IPS-18a (cell line): ENCODE data around the gene LMX1B.

Experiments
- H3K27ac ChIP-seq: one replicate; pipeline ENCODE4 v1.5.1; 2013; ENCODE audit warnings: low read length
- H3K27me3 ChIP-seq: one replicate; pipeline ENCODE4 v1.6.1; 2013; ENCODE audit warnings: mild to moderate bottlenecking, low read length; ENCODE audit not compliant: control insufficient read depth, insufficient read depth
- H3K36me3 ChIP-seq: one replicate; pipeline ENCODE4 v1.6.1; 2013; ENCODE audit warnings: low read depth, low read length; ENCODE audit not compliant: control insufficient read depth
- H3K4me1 ChIP-seq: one replicate; pipeline ENCODE4 v1.6.1; 2013; ENCODE audit warnings: low read depth, low read length; ENCODE audit not compliant: control insufficient read depth
- H3K4me3 ChIP-seq: one replicate; pipeline ENCODE4 v1.5.1; 2013; ENCODE audit warnings: low read length
- H3K9ac ChIP-seq: one replicate; pipeline ENCODE4 v1.6.1; 2013; ENCODE audit warnings: mild to moderate bottlenecking, low read length, moderate library complexity
- H3K9me3 ChIP-seq: one replicate; pipeline ENCODE4 v1.6.1; 2013; ENCODE audit warnings: low read depth, low read length; ENCODE audit not compliant: control insufficient read depth

LMX1B gene

GRCh38 chr9:126606483-126606870 is 7.3 kb upstream of the LMX1B start:
- Histone ChIP-seq H3K4me1 (no peaks in the 10 kb centered on the region), H3K36me3 (no peaks in the 10 kb centered on the region), H3K27me3 (peaks cover 57% of the 10 kb centered on the region), H3K9ac (no peak overlapping the region), H3K27ac (no peak overlapping the region), H3K4me3 (no peak overlapping the region), H3K9me3 (no peaks in the 10 kb centered on the region)

GRCh38 chr9:126607086-126607485 is 6.6 kb upstream of the LMX1B start:
- Histone ChIP-seq H3K4me1 (peaks cover 3% of the 10 kb centered on the region), H3K4me3 (no peak overlapping the region), H3K9me3 (no peaks in the 10 kb centered on the region), H3K36me3 (no peaks in the 10 kb centered on the region), H3K27me3 (peaks cover 63% of the 10 kb centered on the region), H3K27ac (no peak overlapping the region), H3K9ac (no peak overlapping the region)

- peaks cover 70% of the 10 kb centered on the region for H3K27me3 ChIP-seq
- no peaks in the 10 kb centered on the region for H3K36me3 ChIP-seq
- H3K4me1 ChIP-seq: peaks cover 5% of the 10 kb centered on the region
- no peak overlapping the region for H3K9ac ChIP-seq
- H3K9me3 ChIP-seq: no peaks in the 10 kb centered on the region
- no peak overlapping the region for H3K4me3 ChIP-seq
- no peak overlapping the region for H3K27ac ChIP-seq
These were observed 6.0 kb upstream of the LMX1B start for GRCh38 chr9:126607731-126608130.

GRCh38 chr9:126608551-126608950 is 5.2 kb upstream of the LMX1B start:
- Histone ChIP-seq H3K27ac (no peak overlapping the region), H3K4me1 (peaks cover 9% of the 10 kb centered on the region), H3K9ac (no peak overlapping the region), H3K27me3 (peaks cover 78% of the 10 kb centered on the region), H3K4me3 (no peak overlapping the region), H3K9me3 (no peaks in the 10 kb centered on the region), H3K36me3 (no peaks in the 10 kb centered on the region)

GRCh38 chr9:126609191-126609590 is 4.5 kb upstream of the LMX1B start:
- Histone ChIP-seq H3K27me3 (peaks cover 79% of the 10 kb centered on the region), H3K4me3 (no peak overlapping the region), H3K36me3 (no peaks in the 10 kb centered on the region), H3K4me1 (peaks cover 9% of the 10 kb centered on the region), H3K27ac (no peak overlapping the region), H3K9me3 (no peaks in the 10 kb centered on the region), H3K9ac (no peak overlapping the region)

GRCh38 chr9:126609711-126610388 is 3.9 kb upstream of the LMX1B start:
- peaks cover 86% of the 10 kb centered on the region for H3K27me3 ChIP-seq
- H3K9me3 ChIP-seq: no peaks in the 10 kb centered on the region
- no peaks in the 10 kb centered on the region for H3K36me3 ChIP-seq
- no peak overlapping the region for H3K27ac ChIP-seq
- H3K9ac ChIP-seq: no peak overlapping the region
- peaks cover 9% of the 10 kb centered on the region for H3K4me1 ChIP-seq
- no peak overlapping the region for H3K4me3 ChIP-seq

GRCh38 chr9:126611193-126611591 is 2.5 kb upstream of the LMX1B start:
- peak overlapping the region; percentile 25 for H3K4me3 ChIP-seq
- H3K27ac ChIP-seq: no peak overlapping the region
- H3K4me1 ChIP-seq: peaks cover 17% of the 10 kb centered on the region
- H3K27me3 ChIP-seq: peaks cover 95% of the 10 kb centered on the region
- H3K9ac ChIP-seq: no peak overlapping the region
- H3K36me3 ChIP-seq: no peaks in the 10 kb centered on the region
- H3K9me3 ChIP-seq: no peaks in the 10 kb centered on the region

GRCh38 chr9:126611592-126612325 is 2.0 kb upstream of the LMX1B start:
- peaks cover 21% of the 10 kb centered on the region for H3K4me1 ChIP-seq
- H3K9ac ChIP-seq: no peak overlapping the region
- peaks cover 95% of the 10 kb centered on the region for H3K27me3 ChIP-seq
- no peaks in the 10 kb centered on the region for H3K36me3 ChIP-seq
- no peaks in the 10 kb centered on the region for H3K9me3 ChIP-seq
- peak overlapping the region; percentile 25 for H3K4me3 ChIP-seq
- no peak overlapping the region for H3K27ac ChIP-seq

DNA sequence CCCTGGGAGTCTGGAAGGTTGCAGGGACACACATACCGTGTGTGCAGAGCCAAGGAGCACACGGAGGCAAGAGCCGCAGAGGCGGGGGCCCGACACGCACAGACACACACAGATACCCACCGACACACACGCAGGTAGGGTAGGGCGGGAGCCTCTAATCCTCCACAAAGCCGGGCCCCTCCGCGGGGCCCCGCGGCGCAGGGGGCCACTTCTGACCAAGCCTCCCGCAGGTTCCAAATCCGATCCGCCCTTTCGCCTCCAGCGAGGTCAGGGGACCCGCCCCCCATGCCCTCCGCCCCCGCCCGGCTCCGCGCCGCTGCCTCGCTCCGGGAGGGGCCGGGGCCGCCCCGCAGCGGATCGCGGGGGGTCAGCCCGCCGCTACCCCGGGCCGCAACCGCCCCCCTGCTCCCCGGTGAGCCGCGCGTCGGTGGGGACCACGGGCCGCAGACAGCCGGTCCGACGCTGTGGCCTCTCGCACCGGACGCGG is 1.4 kb upstream of the LMX1B start:
- Histone ChIP-seq H3K27ac (no peak overlapping the region), H3K27me3 (peaks cover 95% of the 10 kb centered on the region), H3K4me1 (peaks cover 26% of the 10 kb centered on the region), H3K4me3 (peak overlapping the region; percentile 39), H3K9ac (no peak overlapping the region), H3K9me3 (no peaks in the 10 kb centered on the region), H3K36me3 (no peaks in the 10 kb centered on the region)

- no peak overlapping the region for H3K9ac ChIP-seq
- peaks cover 95% of the 10 kb centered on the region for H3K27me3 ChIP-seq
- peaks cover 30% of the 10 kb centered on the region for H3K4me1 ChIP-seq
- no peaks in the 10 kb centered on the region for H3K9me3 ChIP-seq
- peak overlapping the region; percentile 39 for H3K4me3 ChIP-seq
- H3K36me3 ChIP-seq: no peaks in the 10 kb centered on the region
- H3K27ac ChIP-seq: no peak overlapping the region
These were observed 701 bp upstream of the LMX1B start for GRCh38 chr9:126612813-126613641.

- H3K27me3 ChIP-seq: peaks cover 95% of the 10 kb centered on the region
- H3K9ac ChIP-seq: no peak overlapping the region
- no peak overlapping the region for H3K27ac ChIP-seq
- no peak overlapping the region for H3K4me3 ChIP-seq
- no peaks in the 10 kb centered on the region for H3K36me3 ChIP-seq
- H3K9me3 ChIP-seq: no peaks in the 10 kb centered on the region
- H3K4me1 ChIP-seq: peaks cover 38% of the 10 kb centered on the region
These were observed 343 bp downstream of the LMX1B start for GRCh38 chr9:126614088-126614454.
